Endothelial cell of umbilical vein (primary cell): ENCODE data around the gene PCP2. TPM values are rescaled to one million over a fixed set of nuclear protein-coding genes. Genes with fewer than 3 reads are reported as not detected.

ENCODE experiments used
- BruUV-seq: library from RNA; stranded (reverse); fragments of 400-500 nt; replicated peaks from 2 replicates; lab custom pipeline; 2021; lab: Mats Ljungman, UMichigan
- CTCF ChIA-PET: fragments of 300-600, 350-600 bp; sonication (Branson Sonifier 250); formaldehyde crosslinking; loops from one replicate; lab custom pipeline; 2021; ENCODE audit warnings: antibody characterized with exemption, inconsistent platforms; lab: Charles Lee
- POLR2A ChIA-PET: fragments of 300-600, 350-600 bp; sonication (Branson Sonifier 250); formaldehyde crosslinking; loops from one replicate; lab custom pipeline; 2021; ENCODE audit warnings: antibody characterized with exemption, inconsistent platforms; lab: Charles Lee
- DNase-seq: peaks from one replicate; pipeline ENCODE4 v3.0.0-alpha.2; 2011; ENCODE audit warnings: low read depth, low spot score
- FAIRE-seq: peaks from 2 replicates; lab custom pipeline; 2011; peaks lifted over from hg19 to GRCh38; lab: Jason Lieb, UNC
- H2AFZ ChIP-seq: 2 replicates; pipeline ENCODE4 v1.6.0; 2012; ENCODE audit warnings: low read depth, low read length, control low read depth, inconsistent platforms
- H3K27ac ChIP-seq: 2 replicates; pipeline ENCODE4 v1.5.1; 2011; ENCODE audit warnings: low read depth, mild to moderate bottlenecking, control low read depth, low read length, moderate library complexity; ENCODE audit not compliant: insufficient read depth
- H3K27me3 ChIP-seq, 2 experiments: 2 replicates each; pipeline versions ENCODE4 v1.6.0 to v1.6.1; 2011; ENCODE audit warnings: low read length in 2 of 2, mixed read lengths in 1 of 2; ENCODE audit not compliant: control insufficient read depth in 2 of 2, insufficient read depth in 2 of 2
- H3K36me3 ChIP-seq, 2 experiments: 2 replicates in 1 of 2; 3 replicates in 1 of 2; pipeline ENCODE4 v1.5.1; 2011; ENCODE audit warnings: low read length in 2 of 2, mild to moderate bottlenecking in 1 of 2, moderate library complexity in 1 of 2; ENCODE audit not compliant: control insufficient read depth in 2 of 2, insufficient read depth in 2 of 2; ENCODE audit errors: extremely low read depth in 1 of 2
- H3K4me1 ChIP-seq: 3 replicates; pipeline ENCODE4 v1.5.1; 2011; ENCODE audit warnings: mild to moderate bottlenecking, low read length; ENCODE audit not compliant: control insufficient read depth, insufficient read depth; ENCODE audit errors: extremely low read depth
- H3K4me2 ChIP-seq: 2 replicates; pipeline ENCODE4 v1.6.1; 2011; ENCODE audit warnings: low read length, control low read depth, mixed read lengths; ENCODE audit not compliant: insufficient read depth
- H3K4me3 ChIP-seq, 3 experiments: fragments of 200-600 bp in 1 of 3; sonication (generic), shearing (Covaris generic) in 1 of 3; replicated peaks in 1 of 3; 2 replicates each; pipeline ENCODE4 v1.5.1; 2011 to 2016; ENCODE audit warnings: control low read depth in 3 of 3, low read length in 3 of 3, mild to moderate bottlenecking in 2 of 3, inconsistent platforms in 1 of 3, low read depth in 1 of 3, moderate library complexity in 1 of 3; ENCODE audit not compliant: insufficient read depth in 1 of 3
- H3K79me2 ChIP-seq: 2 replicates; pipeline ENCODE4 v1.6.0; 2012; ENCODE audit warnings: low read length, inconsistent platforms; ENCODE audit not compliant: control insufficient read depth, insufficient read depth
- H3K9ac ChIP-seq: replicated peaks from 2 replicates; pipeline ENCODE3; 2011; ENCODE audit warnings: low read length, control low read depth; ENCODE audit not compliant: insufficient read depth; ENCODE audit errors: extremely low read depth
- H3K9me1 ChIP-seq: replicated peaks from 3 replicates; pipeline ENCODE4 v1.6.0; 2011; ENCODE audit warnings: mild to moderate bottlenecking, low read length; ENCODE audit not compliant: control insufficient read depth, insufficient read depth; ENCODE audit errors: extremely low read depth
- H3K9me3 ChIP-seq: replicated peaks from 2 replicates; pipeline ENCODE4 v1.5.1; 2012; ENCODE audit warnings: low read length, inconsistent platforms; ENCODE audit not compliant: control insufficient read depth, insufficient read depth
- H4K20me1 ChIP-seq: replicated peaks from 2 replicates; pipeline ENCODE3; 2011; ENCODE audit warnings: mild to moderate bottlenecking, low read length; ENCODE audit not compliant: control insufficient read depth, insufficient read depth; ENCODE audit errors: extremely low read depth
- EZH2 ChIP-seq: IDR thresholded peaks from 2 replicates; pipeline ENCODE4 v1.6.1; 2012; ENCODE audit warnings: borderline replicate concordance, low read depth, mild to moderate bottlenecking, moderate library complexity, low read length, inconsistent platforms; ENCODE audit not compliant: severe bottlenecking
- FOS ChIP-seq: IDR thresholded peaks from 2 replicates; pipeline ENCODE4 v1.6.1; 2011; ENCODE audit warnings: mild to moderate bottlenecking, low read length, moderate library complexity, borderline replicate concordance; ENCODE audit not compliant: insufficient read depth
- GATA2 ChIP-seq: IDR thresholded peaks from 2 replicates; pipeline ENCODE4 v1.7.0; 2011; ENCODE audit warnings: low read depth, mild to moderate bottlenecking, moderate library complexity, mixed read lengths, low read length; ENCODE audit not compliant: insufficient read length, insufficient read depth
- JUN ChIP-seq: IDR thresholded peaks from 2 replicates; pipeline ENCODE4 v1.6.1; 2011; ENCODE audit warnings: borderline replicate concordance, low read depth; ENCODE audit not compliant: insufficient read length, insufficient read depth
- MAX ChIP-seq: IDR thresholded peaks from 2 replicates; pipeline ENCODE4 v1.6.1; 2011; ENCODE audit not compliant: insufficient read depth, insufficient read length
- MYC ChIP-seq: IDR thresholded peaks from one replicate; pipeline ENCODE4 v1.6.1; 2011; ENCODE audit warnings: mild to moderate bottlenecking, low read depth, low read length
- POLR2A ChIP-seq: IDR thresholded peaks from 2 replicates; pipeline ENCODE4 v1.6.1; 2012; ENCODE audit warnings: low read depth, mild to moderate bottlenecking, control low read depth, low read length
- POLR2AphosphoS5 ChIP-seq: IDR thresholded peaks from 2 replicates; pipeline ENCODE4 v1.6.1; 2012; ENCODE audit warnings: low read depth, mild to moderate bottlenecking, control low read depth, low read length, moderate library complexity; ENCODE audit not compliant: insufficient read depth
- dilution Hi-C: fragments of 300-500 bp; cut with MboI; formaldehyde crosslinking; loops from one replicate; pipeline ENCODE4 v1.15.0; 2019; ENCODE audit warnings: low sequenced_read_pairs; ENCODE audit not compliant: extremely low pct_ligation_motif_present
- intact Hi-C: fragments of 100-400 bp; cut with micrococcal nuclease; formaldehyde crosslinking; loops from one replicate; pipeline ENCODE4 v1.10.0; 2022
- polyA plus RNA-seq, 4 experiments: library from polyadenylated mRNA; depleted of rRNA in 3 of 4; stranded (reverse) in 3 of 4; unstranded in 1 of 4; fragments of >200 nt; gene quantifications; 2 replicates each; pipeline versions ENCODE4 v1.2.1 to v1.2.3, GENCODE V29; 2011 to 2012; ENCODE audit warnings: missing spikeins in 1 of 4
- total RNA-seq: library from RNA; stranded (reverse); gene quantifications from 2 replicates; pipeline ENCODE4 v1.2.3, GENCODE V29; 2021
- TF ChIP-seq, protein P1 (sequence below), 2 donors: IDR thresholded peaks; 1 replicate in 1 of 2; 2 replicates in 1 of 2; pipeline ENCODE4 v1.5.1; 2011; ENCODE audit warnings: low read length in 2 of 2, mild to moderate bottlenecking in 2 of 2, moderate library complexity in 2 of 2, control low read depth in 1 of 2, inconsistent platforms in 1 of 2, low read depth in 1 of 2; ENCODE audit not compliant: insufficient read depth in 1 of 2; ENCODE audit errors: extremely low read depth in 1 of 2

PCP2 gene
- total and polyA plus RNA-seq, 2 donors (not counting 3 experiments of a cell fraction or from before 2014, with no cell fraction given): not detected

GRCh38 chr19:7650148-7650547 is 16.6 kb upstream of the PCP2 start:
- no peak overlapping the region for H2AFZ ChIP-seq
- dilution Hi-C loops: no loop called here
- POLR2A ChIA-PET: no interaction called here
- no peaks in the 10 kb centered on the region for H3K79me2 ChIP-seq
- no peak for DNase-seq
- no peak overlapping the region for H3K9ac ChIP-seq
- TF ChIP-seq EZH2 (no peak), GATA2 (no peak), MAX (no peak), POLR2AphosphoS5 (no peak), MYC (no peak), FOS (no peak), JUN (no peak), POLR2A (no peak)
- TF ChIP-seq, protein P1, sequence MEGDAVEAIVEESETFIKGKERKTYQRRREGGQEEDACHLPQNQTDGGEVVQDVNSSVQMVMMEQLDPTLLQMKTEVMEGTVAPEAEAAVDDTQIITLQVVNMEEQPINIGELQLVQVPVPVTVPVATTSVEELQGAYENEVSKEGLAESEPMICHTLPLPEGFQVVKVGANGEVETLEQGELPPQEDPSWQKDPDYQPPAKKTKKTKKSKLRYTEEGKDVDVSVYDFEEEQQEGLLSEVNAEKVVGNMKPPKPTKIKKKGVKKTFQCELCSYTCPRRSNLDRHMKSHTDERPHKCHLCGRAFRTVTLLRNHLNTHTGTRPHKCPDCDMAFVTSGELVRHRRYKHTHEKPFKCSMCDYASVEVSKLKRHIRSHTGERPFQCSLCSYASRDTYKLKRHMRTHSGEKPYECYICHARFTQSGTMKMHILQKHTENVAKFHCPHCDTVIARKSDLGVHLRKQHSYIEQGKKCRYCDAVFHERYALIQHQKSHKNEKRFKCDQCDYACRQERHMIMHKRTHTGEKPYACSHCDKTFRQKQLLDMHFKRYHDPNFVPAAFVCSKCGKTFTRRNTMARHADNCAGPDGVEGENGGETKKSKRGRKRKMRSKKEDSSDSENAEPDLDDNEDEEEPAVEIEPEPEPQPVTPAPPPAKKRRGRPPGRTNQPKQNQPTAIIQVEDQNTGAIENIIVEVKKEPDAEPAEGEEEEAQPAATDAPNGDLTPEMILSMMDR (IDR thresholded peaks at IDR 0.05; ENCODE audit: extremely low read depth in 1 of 2, insufficient read depth in 1 of 2, low read depth in 1 of 2, low read length in 2 of 2): no peak
- no peak overlapping the region for H3K4me2 ChIP-seq
- H3K27ac ChIP-seq: no peak overlapping the region
- no peaks in the 10 kb centered on the region for H3K9me3 ChIP-seq
- no peaks in the 10 kb centered on the region for H3K9me1 ChIP-seq
- peaks cover 0 to 2% of the 10 kb centered on the region in 2 experiments for H3K27me3 ChIP-seq
- CTCF ChIA-PET: interaction anchor here (0.5 to 5.1 kb wide), 4 partner anchors 12 to 157 kb away, joined by 3 to 37 read pairs (median 4); partner anchors contain the start of gene TRAPPC5
- BruUV-seq: no TSS peak
- no peaks in the 10 kb centered on the region for H4K20me1 ChIP-seq
- peaks cover 5% of the 10 kb centered on the region for H3K4me1 ChIP-seq
- FAIRE-seq: no peak
- intact Hi-C loops: no loop called here
- H3K36me3 ChIP-seq: no peaks in the 10 kb centered on the region
- H3K4me3 ChIP-seq: no peak overlapping the region
